NCI-H1092 treated with DMSO at 0.1 percent for 48 hours (cell line): ENCODE results near the gene SMARCB1.

Experiments
- DNase-seq: peaks from one replicate; lab custom pipeline; 2025; lab: John Stamatoyannopoulos, UW

SMARCB1 gene

DNA sequence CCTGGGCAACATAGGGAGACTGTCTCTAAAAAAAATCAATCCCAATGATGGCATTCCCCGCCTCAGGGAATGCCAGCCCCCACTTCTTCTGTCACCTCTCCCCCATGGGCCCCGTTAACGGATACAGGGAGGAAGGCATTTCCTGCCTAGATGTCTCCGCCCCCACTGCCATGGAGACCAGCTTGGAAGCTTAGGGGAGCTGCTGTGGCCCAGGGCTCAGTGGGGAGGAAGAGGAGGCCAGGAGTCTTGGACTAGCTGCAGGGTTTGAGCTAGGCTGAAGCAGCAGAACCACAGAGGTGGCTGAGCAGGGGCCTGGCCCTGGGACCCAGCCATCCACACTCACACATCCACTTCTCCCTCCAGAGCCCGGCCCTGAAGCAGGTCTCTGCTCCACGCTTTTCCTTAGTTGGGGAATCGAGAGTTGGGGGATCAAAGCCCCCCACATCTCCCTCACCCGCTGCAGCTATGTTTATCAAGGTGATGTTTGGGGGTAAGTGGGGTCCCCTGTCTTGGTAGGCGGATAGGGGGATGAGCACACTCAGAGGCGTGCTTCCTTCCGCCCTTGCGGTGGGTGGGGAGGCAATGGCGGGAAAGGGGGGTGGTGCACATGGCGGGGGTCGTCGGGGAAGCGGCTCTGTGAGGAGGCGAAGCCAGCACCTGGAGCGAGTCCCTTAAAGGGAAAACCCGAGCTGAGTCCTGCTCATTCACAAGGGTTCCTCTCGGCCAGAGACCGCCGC lies 23.8 kb upstream of the SMARCB1 start, which contains the start of gene C22orf15:
C22orf15 (plus strand) TSS at position 149 of the 737 bp plus-strand sequence; CDS start at position 466, 317 bp downstream.
- DNase-seq, result no peak

DNA sequence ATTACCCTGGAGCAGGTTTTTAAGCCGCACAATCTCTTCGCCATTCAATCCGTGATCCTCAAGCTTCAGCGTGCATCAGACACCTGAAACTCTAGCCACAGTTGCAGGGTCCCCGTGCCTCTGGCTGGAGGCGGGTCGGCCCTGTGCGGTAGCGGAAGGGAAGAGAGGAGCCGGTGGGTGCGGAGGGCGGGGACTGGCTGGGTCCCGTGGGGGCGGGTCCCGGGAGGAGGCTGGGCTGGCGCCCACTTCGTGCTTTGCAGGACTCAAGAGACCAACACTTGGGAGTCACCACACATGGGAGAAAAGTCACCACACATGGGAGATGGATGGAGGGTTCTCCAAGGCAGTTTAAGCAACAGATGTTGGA lies 23.2 kb upstream of the SMARCB1 start:
- no peak for DNase-seq

DNA sequence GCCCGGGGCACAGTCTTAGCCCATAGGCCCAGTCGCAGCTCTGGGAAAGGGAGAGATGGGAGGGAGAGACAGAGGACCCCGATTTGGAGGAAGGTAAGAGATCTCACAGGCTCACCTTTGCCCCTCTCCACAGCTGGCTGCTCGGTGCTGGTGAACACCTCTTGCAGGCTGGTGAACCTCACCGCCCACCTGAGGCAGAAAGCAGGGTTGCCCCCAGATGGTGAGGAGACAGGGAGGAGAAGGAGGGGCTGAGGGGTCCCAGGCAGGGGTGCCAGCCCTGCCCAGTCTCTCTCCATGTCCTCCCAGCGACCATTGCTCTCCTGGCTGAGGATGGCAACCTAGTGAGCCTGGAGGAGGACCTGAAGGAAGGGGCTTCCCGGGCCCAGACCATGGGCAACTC lies 22.8 kb upstream of the SMARCB1 start:
- DNase-seq, result no peak

DNA sequence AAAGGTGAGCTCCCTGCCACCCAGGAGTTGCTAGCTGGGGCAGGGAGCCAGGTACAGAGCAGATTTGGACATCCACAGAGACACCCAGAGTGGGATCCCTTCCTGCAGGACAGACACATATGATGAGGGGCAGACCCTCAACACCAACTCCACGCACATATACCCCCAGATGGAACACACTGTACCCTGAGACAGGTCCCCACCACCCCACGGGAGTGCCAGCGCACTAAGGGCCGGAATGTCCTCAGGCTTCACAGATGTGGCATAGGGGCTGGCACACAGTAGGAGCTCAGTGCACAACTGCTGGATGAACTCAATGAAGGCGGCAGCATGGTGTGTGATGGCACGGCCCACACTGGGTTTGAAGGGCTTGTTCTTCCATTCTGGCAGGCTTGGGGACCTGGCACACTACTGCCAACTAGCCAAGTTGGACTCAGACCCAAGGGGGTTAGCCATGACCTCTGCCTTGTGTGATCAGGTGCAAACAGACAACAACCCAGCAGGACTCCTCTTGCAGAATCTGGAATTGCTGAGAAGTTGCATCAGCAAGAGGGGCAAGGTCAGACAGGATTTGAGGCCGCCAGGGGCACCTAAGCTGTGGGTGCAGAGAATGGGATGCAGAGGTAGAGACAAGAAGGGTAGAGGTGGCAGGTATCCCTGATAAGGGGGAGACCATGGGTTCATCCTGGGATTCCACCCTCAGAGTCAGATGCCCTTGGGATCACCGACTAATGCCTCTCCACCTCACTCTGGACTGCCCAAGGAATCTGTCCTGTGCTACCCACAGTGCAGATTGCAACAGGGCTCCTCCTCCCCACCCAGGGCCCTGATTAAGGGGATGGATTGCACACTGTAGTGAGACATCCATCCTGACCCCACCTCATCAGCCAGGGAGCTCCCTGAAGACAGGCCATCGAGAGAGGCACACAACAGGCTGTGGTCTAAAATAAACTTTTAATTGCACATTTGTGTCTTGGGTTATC lies 21.6 kb upstream of the SMARCB1 start:
- no peak for DNase-seq

DNA sequence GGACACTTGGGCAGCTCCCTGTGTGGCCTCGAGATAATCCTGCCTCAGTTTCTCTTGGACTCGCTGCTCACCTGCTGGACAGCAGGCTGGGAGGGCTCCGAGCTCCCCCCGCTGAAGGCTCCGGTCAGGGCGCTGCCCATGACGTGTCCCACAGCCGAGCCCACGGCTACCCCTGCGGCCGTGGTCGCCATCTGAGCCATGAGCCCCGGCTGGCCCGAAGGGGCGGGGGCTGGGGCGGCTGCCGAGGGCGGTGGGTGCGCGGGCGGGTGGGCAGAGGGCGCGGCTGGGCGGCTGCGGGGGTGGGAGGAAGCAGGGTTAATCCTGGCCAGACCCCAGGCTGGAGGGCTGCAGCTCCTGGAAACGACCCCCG lies 19.5 kb upstream of the SMARCB1 start:
- DNase-seq, result no peak

DNA sequence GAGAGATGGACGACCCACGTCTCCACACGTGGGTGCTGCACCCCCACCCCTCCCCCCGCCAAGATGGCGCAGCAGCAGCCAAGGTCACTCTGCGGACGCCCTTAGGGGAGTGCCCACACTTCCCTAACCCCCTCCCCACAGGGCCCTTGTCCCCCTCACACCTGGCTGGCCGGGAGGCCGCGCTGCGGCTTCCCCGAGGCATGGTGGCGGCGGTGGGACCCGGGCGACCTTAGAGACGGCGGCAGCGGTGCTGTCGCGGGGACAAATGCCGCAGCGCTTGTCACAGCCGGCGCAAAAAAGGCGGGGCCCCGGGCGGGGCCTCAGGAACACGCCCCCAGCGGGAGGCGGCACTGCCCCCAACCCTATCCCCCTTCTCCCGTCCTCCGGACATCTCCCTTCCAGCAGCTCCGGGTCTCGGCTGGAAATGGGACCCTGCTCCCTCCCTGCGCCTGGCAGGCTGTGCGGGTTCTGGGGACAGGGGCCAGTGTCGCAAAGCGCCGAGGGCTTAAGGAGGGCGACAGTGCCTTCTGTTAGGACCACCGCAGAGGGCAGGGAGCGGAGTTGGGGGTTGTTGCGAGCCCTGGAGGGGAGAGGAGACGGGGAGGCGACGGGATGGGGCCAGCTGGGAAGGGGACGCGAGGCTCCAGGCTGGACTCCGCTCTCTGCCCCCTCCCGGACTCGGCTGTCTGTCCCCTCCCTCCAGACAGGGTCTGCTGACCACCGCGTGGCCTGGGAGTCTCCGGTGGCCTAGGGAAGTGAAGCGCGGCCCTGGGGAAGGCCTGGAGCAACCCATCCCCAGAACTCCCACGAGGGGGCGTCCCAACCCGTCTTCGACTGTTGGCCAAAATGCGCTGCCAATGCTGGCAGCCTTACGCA lies 18.9 kb upstream of the SMARCB1 start, which contains the start of gene CHCHD10:
CHCHD10 (minus strand) TSS at position 300 of the 876 bp plus-strand sequence; CDS start at position 202, 98 bp downstream.
- peak; percentile 75 for DNase-seq

DNA sequence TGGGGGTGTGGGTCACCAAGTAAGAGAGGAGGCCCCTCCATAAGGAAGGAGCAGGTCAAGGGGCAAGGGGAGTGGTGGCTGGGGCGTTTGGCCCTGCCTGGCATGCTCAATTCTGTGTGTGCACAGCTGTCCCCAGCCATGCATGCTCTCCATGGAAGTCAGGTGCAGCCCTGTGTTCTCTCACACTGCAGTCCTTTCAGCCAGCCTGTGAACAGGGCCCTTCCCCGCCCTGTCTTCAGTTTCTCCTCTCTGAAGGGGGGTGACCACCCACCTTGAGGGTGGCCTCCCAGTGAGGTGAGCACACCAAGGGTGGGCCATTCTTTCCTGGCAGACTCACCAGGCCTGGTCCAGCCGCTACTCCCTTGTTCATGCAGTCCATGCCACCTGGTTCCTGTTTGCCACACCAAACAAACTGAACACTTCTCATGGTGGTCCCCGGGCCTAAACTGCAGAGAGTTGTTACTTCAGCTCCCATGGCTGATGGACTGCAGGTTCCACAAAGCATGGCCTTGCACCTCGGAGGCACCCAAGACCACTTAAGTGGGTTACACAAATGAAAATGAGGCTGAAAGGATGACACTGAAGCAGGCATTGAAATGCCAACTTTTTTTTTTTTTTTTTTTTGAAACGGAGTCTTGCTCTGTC lies 17.3 kb upstream of the SMARCB1 start:
- DNase-seq, result peak; percentile 16

DNA sequence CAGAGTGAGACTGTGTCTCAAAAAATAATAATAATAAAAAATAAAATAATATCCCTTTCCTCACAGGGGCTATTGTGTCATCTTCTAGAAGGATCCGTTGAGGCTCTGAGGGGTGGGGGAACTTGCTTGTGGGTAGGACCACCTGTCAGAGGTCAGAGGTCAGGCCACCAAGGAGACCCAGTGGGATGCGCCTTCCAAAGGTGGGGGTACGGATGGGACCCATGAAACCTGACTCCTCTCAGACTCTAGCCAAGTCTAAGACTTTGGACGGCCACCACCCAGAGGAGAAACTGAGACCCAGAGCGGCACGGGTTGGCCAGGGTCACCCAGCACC lies 14.5 kb upstream of the SMARCB1 start:
- DNase-seq, result no peak

DNA sequence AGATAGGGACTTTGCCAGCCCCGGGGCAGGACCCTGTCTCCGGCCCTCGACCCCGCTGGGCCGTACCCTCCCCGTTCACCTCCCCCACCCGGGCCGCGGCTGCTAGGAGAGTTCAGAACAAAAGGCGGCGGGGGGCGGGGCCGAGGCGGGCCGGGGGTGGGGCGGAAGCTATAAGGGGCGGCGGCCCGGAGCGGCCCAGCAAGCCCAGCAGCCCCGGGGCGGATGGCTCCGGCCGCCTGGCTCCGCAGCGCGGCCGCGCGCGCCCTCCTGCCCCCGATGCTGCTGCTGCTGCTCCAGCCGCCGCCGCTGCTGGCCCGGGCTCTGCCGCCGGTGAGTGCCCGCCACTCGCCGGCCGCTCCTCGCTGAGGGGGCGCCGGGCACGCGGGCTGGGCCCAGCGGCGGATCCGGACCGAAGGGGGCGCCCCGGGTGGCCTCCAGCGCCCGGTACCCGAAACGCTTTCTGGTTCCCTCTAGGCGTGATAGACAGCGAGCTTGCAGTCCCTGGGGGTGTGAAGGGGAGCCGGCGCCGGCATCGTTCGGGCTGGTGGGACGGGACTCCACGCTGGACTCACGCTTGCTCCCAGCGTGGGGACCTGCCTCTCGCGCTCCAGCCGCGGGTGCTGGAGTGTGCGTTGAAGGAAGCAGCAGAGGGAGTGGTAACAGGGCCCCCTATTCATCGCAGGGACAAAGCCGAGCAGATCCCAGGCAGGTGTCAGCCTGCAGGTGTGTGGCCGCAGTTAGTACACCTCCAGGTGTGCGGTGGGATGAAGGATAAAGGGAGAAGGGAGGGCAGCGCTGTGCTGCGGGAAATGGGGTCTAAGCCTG lies 13.9 kb upstream of the SMARCB1 start, which contains the start of gene MMP11:
MMP11 (plus strand) TSS at position 201 of the 825 bp plus-strand sequence; CDS start at position 223, 22 bp downstream.
- peak; percentile 27 for DNase-seq

DNA sequence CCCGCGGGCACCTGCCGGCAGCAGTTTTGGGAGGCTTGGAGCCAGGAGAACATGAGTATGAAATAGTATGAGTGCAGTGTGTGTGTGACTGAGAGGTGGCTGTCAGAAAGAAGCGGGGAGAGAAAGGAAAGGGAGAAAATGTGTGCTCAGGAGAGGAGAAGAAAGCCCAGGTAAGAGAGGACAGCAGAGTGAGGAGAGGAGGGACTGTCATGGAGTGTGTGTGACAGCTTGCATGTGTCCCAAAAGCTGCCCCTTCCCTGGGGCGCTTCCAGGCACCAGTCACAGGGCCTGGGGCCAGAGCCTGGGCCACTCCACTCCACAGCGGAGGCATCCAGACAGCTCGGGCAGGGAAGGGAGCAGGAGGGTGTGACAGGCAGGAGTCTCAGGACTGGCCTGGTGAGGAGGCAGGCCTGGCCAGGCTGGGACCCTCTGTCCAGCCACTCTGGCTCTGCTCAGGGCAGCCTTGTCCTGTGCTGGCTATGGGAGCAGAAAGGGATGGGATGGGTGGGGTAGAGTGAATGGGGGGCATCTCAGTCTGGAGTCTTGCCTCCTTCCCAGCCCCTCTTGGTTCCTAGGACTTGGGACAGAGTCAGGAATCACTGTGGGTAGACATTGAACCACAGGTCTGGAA lies 13.2 kb upstream of the SMARCB1 start:
- no peak for DNase-seq

DNA sequence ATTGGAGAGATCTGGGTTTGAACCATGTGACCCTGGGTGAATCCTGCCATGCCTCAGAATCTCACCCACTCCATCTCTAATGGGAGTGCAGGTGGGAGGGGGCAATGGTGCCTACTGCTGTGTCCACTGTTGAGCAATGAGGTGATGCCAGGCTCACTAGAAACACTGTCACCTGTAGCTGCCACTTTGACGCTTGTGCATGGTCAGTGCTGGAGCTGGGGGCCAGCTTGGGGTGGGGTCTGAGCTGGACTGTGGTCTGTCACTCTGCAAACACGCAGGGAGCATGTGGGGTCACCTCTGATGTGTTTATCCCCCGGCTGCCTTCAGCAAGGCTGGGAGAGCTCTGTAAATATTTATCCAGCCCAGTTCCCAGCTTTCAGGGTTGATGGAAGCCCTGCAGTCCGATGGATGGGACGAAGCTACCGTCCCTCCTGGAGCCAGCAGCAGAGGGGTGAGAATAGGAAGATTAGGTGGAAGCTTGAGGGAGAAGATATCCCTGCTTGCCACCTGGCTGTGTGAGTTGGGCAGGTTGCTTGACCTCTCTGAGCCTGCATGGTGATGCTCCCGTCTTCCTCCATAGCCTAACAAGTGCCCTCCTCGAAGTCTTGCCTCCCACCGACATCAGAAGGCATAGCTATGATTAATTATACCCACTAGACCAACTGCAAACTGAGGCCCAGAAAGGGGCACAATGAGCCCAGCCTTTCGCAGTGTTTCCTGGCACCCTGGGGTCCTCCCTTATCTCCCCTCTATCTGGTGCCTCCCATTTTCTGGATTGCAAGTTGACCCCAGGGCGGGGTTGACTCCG lies 12.4 kb upstream of the SMARCB1 start:
- no peak for DNase-seq

DNA sequence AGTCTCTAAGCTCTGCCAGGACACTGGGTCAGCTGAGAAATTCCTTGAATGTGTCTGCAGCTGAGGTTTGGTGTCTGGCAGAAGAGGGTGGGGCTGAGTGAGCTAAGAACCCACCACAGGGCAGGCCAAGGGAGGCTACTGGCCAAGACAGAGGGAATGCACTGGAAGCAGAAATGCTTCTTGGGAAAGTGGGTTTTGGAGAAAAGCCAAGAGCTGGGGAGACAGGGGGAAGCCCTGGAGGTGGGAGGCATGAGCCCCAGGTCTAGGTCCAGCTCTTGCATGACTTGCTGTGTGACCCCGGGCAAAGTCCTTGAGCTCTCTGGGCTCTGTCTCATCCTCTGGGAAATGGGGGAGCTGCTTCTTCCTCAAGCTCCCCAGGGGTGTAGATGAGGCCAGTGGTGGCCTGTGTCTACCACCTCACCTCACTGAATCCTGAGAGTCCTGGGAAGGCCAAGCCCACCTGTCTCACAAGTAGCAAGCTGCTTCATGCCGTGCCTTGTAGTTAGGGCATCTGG lies 11.8 kb upstream of the SMARCB1 start:
- DNase-seq, result no peak

DNA sequence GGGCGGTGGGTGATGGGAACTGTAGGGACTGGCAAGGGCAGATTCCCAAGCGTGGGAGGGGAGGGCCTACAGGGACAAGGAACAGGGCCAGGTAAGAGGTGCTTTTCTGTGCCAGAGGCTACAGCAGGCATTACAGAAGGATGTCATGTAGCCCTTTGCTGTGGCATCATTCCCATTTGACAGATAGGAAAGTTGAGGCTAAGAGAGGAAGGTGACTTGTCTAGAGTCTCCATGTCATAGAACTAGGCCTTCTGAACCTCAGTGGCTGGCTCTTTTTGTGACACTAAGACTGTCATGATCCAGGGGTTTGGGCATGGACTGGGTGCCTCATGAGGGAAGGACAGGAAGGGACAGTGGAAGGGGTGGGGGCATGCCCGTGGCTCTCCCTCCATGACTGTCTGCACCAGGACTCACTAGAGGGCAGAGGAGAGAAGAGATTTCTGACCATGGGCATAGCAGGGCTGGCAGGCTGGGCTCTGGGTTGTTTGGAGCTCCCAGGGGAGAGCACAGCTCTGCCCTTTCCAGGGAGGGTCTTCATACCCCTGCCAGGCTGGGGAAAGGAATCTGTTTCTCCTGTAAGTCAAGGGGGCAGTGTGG lies 10.9 kb upstream of the SMARCB1 start:
- DNase-seq, result no peak

DNA sequence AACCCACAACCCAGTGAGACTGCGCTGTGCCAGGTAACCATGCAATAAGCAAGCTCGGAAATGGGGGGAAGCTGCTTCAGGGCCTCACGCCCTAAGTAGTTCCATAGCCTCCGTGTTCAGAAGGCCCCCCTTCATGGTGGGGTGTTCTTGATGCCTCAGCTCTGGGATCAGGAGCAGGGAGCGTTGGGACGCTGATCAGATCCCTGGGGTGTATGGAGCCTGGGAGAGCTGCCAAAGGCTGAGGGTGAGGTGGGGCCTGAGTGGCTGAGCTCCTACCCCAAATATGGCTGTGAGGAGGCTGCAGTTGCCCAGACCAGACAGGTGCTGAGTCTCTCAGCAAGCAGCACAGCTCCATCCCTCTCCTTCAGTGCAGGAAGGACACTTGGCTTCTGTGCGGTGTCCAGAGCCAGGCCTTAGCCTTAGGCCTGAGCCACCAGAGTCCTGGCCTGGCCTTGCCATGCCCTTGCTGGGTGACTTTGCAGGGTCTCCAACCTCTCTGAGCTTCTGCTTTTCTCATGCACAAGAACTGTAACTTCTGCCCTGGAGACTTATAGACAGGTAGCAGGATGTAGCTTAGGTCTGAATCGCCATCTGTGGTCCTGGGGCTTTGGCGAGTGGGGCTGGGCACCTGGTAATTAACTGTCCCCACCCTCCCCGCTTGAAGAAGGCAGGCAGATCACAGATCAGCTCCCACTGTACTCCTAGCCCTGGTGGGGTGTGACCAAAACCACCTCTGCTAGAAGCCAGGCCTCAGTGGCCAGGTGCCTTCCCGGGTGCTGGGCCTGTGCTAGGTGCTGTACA lies 8.8 kb upstream of the SMARCB1 start:
- peak; percentile 65 for DNase-seq

DNA sequence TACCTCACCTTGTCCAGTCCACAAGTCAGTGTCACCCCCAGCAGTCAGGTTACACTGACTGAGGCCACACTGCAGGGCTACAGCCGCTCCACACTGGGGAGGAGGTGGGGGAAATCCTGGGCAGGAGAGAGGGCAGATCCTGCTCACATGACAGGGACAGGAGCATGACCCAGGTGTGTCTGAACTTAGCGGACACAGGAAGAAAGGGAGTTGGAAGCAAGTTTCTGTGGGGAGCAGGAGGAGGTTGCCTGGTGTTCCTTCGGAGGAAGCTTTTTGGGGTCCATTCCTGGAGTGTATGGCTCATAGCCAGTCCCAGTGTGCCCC lies 8.2 kb upstream of the SMARCB1 start:
- DNase-seq, result no peak

DNA sequence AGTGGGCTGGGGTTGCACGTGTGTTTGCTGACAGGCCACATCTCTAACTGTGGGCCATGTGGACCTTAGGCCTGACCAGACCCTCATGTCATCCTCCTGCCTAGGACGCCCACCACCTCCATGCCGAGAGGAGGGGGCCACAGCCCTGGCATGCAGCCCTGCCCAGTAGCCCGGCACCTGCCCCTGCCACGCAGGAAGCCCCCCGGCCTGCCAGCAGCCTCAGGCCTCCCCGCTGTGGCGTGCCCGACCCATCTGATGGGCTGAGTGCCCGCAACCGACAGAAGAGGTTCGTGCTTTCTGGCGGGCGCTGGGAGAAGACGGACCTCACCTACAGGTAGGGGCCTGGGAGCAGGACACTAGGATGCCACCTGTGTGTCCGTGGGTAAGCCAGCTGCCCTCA lies 7.7 kb upstream of the SMARCB1 start:
- DNase-seq, result no peak

DNA sequence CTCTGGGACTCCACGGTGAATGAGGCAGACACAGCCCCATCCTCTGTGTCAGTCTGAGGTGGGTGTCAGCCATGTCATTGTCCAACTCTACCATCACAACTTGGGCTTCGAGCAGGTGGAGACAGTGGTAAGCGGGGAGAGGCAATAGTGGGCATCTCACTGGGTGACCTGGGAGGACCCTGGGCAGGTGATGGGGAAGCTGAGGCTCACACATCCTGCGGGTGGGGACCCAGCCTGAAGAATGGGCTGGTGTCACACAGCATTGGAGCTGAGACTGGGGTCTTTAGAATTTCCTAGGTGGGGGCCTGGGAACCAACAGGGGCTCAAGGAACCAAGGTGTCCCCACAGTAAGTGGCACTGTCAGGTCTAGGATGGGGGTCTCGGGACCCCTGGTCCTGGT lies 7.0 kb upstream of the SMARCB1 start:
- no peak for DNase-seq
